Muscle layer of colon (tissue), 2 donors: ENCODE results near the gene NSRP1.

ENCODE experiments used
- H3K27ac ChIP-seq: one replicate; pipeline ENCODE4 v1.7.0; 2013; ENCODE audit warnings: low read depth, mild to moderate bottlenecking, low read length, moderate library complexity
- H3K27me3 ChIP-seq, 2 donors: one replicate each; pipeline ENCODE4 v1.7.0; 2013; ENCODE audit warnings: low read length in 2 of 2, mild to moderate bottlenecking in 2 of 2; ENCODE audit not compliant: insufficient read depth in 2 of 2, control insufficient read depth in 1 of 2
- H3K36me3 ChIP-seq: one replicate; pipeline ENCODE4 v1.7.0; 2013; ENCODE audit warnings: mild to moderate bottlenecking, low read length; ENCODE audit not compliant: insufficient read depth
- H3K4me1 ChIP-seq: one replicate; pipeline ENCODE4 v1.7.0; 2013; ENCODE audit warnings: mild to moderate bottlenecking, low read length; ENCODE audit not compliant: insufficient read depth
- H3K4me3 ChIP-seq, 2 donors: one replicate each; pipeline ENCODE4 v1.7.0; 2013; ENCODE audit warnings: low read length in 2 of 2, low read depth in 1 of 2, mild to moderate bottlenecking in 1 of 2, moderate library complexity in 1 of 2
- H3K9ac ChIP-seq: one replicate; pipeline ENCODE4 v1.7.0; 2013; ENCODE audit warnings: low read length
- H3K9me3 ChIP-seq: one replicate; pipeline ENCODE4 v1.7.0; 2013; ENCODE audit warnings: mild to moderate bottlenecking, low read length
- donor health status: abdominal sarcoma.
- donor health status: Adenocarcinoma of cecum.

The NSRP1 gene

DNA sequence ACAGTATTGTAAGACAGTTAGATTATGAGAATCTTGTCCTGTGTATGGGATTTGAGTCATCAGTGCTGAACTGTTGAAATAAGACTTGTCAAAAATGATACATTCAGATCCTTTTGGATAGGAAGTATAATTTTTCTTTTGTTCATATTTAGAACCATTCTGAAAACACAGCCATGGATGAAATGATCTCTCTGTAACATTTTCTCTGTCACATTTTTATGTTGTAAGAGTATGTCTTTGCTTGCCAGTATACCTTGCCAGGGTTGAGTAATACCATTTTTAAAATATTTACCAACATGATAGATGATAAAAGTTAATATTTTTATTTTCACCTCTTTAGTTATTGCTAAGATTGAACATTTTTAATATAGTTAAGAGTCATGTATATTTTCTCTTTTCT lies 45.0 kb downstream of the NSRP1 start:
- Histone ChIP-seq H3K27me3 (no peaks in the 10 kb centered on the region), H3K4me1 (no peaks in the 10 kb centered on the region), H3K9ac (no peak overlapping the region), H3K4me3 (no peak overlapping the region), H3K27ac (no peak overlapping the region), H3K9me3 (peaks cover 9% of the 10 kb centered on the region), H3K36me3 (peaks cover 11% of the 10 kb centered on the region)

DNA sequence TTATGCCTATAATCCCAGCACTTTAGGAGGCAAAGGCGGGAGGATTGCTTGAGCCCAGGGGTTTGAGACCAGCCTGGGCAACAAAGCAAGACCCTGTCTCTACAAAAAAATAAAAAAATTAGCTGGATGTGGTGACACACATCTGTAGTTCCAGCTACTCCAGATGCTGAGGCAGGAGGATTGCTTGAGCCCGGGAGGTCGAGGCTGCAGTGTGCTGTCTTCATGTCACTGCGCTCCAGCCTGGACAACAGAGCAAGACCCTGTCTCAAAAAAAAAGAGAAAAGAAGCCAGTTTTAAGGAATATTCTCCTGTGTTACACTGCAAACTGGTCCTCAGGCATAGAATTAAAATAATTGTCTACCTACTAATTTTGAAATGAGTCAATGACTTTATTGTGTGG lies 47.9 kb downstream of the NSRP1 start:
- no peaks in the 10 kb centered on the region for H3K27me3 ChIP-seq
- no peaks in the 10 kb centered on the region for H3K9me3 ChIP-seq
- no peak overlapping the region for H3K9ac ChIP-seq
- no peaks in the 10 kb centered on the region for H3K4me1 ChIP-seq
- H3K27ac ChIP-seq: no peak overlapping the region
- H3K4me3 ChIP-seq: no peak overlapping the region
- H3K36me3 ChIP-seq: peaks cover 7% of the 10 kb centered on the region

DNA sequence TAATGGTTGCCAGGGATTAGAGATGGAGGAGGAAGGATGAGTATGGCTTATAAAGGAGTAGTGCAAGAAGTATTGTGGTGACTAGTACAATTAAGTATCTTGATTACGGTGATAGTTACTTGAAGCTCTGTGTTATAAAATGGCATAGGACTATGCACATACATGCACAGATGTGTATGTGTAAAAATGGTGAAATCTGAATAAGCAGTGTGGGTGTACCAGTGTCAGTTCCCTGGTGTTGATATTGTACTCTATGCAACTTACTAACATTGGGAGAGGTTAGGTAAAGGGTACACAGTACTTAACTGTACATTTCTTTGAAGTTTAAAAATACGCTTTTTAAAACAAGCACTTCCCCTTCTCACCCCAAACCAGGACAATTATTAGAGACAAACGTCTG lies 48.5 kb downstream of the NSRP1 start:
- Histone ChIP-seq H3K4me1 (no peaks in the 10 kb centered on the region), H3K4me3 (no peak overlapping the region), H3K36me3 (peaks cover 7% of the 10 kb centered on the region), H3K9ac (no peak overlapping the region), H3K27ac (no peak overlapping the region), H3K27me3 (no peaks in the 10 kb centered on the region), H3K9me3 (no peaks in the 10 kb centered on the region)

DNA sequence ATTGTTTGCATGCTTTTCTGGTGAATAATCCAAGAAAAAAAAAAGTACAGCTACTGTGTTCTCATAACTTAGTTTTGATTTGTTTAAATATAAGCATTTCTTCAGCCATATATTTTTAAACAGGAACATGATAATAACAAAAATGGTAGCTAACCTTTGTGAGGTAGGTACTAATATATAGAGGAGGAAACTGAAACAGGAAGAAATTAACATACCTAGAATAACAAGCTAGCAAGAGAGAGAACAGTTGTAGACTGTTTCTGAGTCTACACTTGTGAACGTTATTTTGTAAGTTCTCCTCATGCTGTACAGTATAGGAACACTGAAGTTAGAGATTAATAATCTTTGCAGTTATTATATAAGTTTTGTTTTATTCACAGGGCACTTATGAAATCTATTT lies 49.3 kb downstream of the NSRP1 start:
- Histone ChIP-seq H3K4me3 (no peak overlapping the region), H3K27me3 (no peaks in the 10 kb centered on the region), H3K27ac (no peak overlapping the region), H3K36me3 (peaks cover 7% of the 10 kb centered on the region), H3K4me1 (no peaks in the 10 kb centered on the region), H3K9me3 (no peaks in the 10 kb centered on the region), H3K9ac (no peak overlapping the region)

DNA sequence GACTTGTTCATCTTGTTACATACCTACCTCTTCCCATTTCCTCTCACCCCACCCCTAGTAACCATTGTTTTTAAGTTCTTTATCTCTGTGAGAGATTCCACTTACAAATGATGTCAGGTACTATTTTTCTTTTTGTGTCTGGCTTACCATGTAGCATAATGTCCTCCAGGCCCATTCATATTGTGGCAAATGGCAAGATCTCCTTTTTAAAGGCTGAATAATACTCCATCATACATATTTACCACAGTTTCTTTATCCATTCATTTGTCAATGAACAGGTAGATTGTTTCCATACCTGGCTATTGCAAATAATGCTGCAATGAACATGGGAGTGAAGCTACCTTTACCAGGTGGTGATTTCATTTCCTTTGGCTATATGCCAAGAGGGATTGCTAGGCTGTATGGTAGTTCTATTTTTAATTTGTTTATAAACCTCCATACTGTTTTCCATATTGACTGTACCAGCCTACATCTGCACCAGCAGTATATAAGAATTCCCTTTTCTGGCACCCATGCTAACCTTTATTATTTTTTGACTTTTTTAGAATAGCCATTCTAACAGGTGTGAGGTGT lies 53.9 kb downstream of the NSRP1 start:
- H3K36me3 ChIP-seq: no peaks in the 10 kb centered on the region
- H3K27ac ChIP-seq: no peak overlapping the region
- no peak overlapping the region for H3K4me3 ChIP-seq
- no peaks in the 10 kb centered on the region for H3K27me3 ChIP-seq
- H3K9ac ChIP-seq: no peak overlapping the region
- H3K4me1 ChIP-seq: no peaks in the 10 kb centered on the region
- H3K9me3 ChIP-seq: no peaks in the 10 kb centered on the region

DNA sequence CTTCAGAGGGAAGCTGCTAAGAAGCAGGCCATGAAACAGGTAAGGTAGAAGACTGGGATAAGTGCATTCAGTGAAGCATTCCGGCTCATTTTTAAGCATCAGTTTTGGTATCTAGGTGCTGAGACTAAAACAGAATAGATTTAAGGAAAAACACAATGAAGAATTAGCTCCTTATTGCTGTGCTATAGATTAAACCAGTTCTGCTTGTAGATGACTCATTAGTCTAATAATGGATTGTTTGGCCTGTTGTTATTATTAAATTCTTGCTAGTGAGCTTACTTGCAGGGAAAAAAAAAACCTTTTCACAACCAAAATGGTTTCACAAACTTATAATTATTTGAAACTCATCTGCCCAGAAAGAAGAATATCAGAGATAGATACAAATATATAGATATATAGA lies 55.9 kb downstream of the NSRP1 start:
- H3K27me3 ChIP-seq: no peaks in the 10 kb centered on the region
- no peaks in the 10 kb centered on the region for H3K9me3 ChIP-seq
- peaks cover 5% of the 10 kb centered on the region for H3K36me3 ChIP-seq
- H3K9ac ChIP-seq: no peak overlapping the region
- no peaks in the 10 kb centered on the region for H3K4me1 ChIP-seq
- no peak overlapping the region for H3K4me3 ChIP-seq
- H3K27ac ChIP-seq: no peak overlapping the region

DNA sequence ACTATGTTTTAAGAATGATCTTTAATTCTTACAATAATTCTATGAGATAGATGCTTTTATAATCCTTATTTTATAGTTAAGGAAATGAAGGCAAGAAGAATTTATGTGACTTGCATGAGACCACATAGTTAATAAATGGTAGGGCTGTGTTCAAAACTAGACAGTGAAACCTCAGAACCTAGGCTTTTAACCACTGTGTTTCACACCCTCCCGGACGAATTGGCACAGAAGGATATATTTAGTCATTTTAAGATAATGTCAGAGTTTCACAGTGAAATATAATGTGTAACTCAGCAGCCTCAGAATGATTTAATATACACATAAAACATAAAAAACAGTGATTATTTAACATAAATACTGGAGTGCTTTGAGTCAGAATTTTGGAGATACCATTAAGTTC lies 57.0 kb downstream of the NSRP1 start:
- Histone ChIP-seq H3K4me1 (no peaks in the 10 kb centered on the region), H3K27ac (no peak overlapping the region), H3K9me3 (no peaks in the 10 kb centered on the region), H3K4me3 (no peak overlapping the region), H3K36me3 (peaks cover 5% of the 10 kb centered on the region), H3K9ac (no peak overlapping the region), H3K27me3 (no peaks in the 10 kb centered on the region)

DNA sequence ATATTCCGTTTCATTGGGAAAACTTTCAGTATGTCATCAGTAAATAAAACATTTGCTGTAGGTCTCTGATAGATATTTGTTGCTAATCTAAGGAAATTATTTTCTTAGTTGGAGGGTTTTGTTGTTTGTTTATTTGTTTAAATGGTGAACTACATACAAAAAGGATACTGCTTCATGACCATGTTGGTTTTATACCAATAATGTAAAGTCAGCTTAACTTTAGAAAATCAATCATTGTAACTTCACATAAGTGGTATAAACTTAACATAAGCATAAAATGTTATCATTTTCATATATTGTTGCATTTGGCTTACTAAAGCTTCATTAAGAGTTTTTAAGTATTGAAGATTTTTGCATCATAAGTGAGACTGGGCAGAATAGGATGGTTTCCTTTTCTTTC lies 57.9 kb downstream of the NSRP1 start:
- Histone ChIP-seq H3K36me3 (peaks cover 10% of the 10 kb centered on the region), H3K27me3 (no peaks in the 10 kb centered on the region)

DNA sequence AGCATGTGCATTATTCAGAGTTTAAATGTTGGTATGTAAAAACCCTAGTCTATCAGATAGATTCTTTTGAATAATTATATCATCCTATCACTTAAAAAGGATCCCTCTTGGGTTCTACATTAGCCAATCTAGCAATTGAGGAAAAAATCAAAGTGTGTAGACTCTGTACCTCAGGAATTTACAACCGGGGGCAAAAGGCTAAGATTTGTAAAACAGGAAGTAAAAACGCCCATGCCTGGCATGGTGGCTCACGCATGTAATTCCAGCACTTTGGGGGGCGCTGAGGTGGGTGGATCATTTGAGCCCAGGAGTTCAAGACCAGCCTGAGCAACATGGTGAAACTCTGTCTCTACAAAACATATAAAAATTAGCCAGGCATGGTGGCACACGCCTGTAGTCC lies 60.2 kb downstream of the NSRP1 start:
- H3K36me3 ChIP-seq: peaks cover 15% of the 10 kb centered on the region
- no peak overlapping the region for H3K9ac ChIP-seq
- no peaks in the 10 kb centered on the region for H3K9me3 ChIP-seq
- H3K27ac ChIP-seq: no peak overlapping the region
- no peaks in the 10 kb centered on the region for H3K4me1 ChIP-seq
- H3K4me3 ChIP-seq: no peak overlapping the region
- no peaks in the 10 kb centered on the region for H3K27me3 ChIP-seq

More for the DNA sequence above, 57.9 kb downstream of the NSRP1 start:
- no peak overlapping the region for H3K4me3 ChIP-seq
- H3K9me3 ChIP-seq: no peaks in the 10 kb centered on the region
- no peak overlapping the region for H3K27ac ChIP-seq
- H3K9ac ChIP-seq: no peak overlapping the region
- H3K4me1 ChIP-seq: no peaks in the 10 kb centered on the region

DNA sequence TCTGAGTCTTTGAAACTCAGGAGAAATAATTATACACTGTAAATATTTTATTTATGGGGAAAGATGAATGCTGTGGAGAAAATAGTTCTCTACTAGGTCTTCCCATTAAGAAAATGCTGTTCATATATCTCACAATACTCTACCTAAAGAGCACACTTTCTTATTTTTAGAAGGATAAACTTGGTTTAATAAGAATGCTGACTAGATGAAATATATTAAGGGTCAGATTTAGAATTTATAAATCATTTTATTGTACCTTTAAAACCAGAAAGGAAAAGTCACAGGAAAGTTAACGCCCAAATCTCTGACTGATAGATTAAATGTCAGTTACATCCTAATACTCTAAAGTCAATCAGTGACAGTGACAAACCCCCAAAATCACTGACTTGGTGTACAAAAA lies 70.1 kb downstream of the NSRP1 start:
- no peaks in the 10 kb centered on the region for H3K27me3 ChIP-seq
- H3K36me3 ChIP-seq: peaks cover 18% of the 10 kb centered on the region
- H3K4me1 ChIP-seq: no peaks in the 10 kb centered on the region
- no peak overlapping the region for H3K9ac ChIP-seq
- H3K27ac ChIP-seq: no peak overlapping the region
- H3K9me3 ChIP-seq: no peaks in the 10 kb centered on the region
- no peak overlapping the region for H3K4me3 ChIP-seq

DNA sequence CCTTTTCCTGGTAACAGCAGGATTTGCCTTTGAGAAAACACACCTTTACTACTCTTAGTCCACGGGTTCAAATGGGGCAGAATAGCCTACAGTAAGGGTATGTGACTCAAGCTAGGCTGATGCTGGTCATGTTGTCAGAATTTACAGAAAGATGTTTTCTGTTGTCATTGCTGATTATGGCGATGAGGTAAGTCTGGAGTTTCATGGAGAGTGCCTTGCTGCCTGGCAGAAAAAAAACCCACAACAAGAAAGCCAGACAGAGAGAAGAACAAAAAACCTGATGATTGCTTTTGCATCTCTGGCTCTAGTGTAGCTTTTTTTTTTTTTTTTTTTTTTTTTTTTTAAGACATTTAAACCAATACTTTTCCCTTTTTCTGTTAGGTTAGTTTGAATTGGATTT lies 71.0 kb downstream of the NSRP1 start:
- Histone ChIP-seq H3K36me3 (peaks cover 18% of the 10 kb centered on the region), H3K9ac (no peak overlapping the region), H3K27ac (no peak overlapping the region), H3K9me3 (no peaks in the 10 kb centered on the region), H3K4me3 (no peak overlapping the region), H3K4me1 (no peaks in the 10 kb centered on the region), H3K27me3 (no peaks in the 10 kb centered on the region)

DNA sequence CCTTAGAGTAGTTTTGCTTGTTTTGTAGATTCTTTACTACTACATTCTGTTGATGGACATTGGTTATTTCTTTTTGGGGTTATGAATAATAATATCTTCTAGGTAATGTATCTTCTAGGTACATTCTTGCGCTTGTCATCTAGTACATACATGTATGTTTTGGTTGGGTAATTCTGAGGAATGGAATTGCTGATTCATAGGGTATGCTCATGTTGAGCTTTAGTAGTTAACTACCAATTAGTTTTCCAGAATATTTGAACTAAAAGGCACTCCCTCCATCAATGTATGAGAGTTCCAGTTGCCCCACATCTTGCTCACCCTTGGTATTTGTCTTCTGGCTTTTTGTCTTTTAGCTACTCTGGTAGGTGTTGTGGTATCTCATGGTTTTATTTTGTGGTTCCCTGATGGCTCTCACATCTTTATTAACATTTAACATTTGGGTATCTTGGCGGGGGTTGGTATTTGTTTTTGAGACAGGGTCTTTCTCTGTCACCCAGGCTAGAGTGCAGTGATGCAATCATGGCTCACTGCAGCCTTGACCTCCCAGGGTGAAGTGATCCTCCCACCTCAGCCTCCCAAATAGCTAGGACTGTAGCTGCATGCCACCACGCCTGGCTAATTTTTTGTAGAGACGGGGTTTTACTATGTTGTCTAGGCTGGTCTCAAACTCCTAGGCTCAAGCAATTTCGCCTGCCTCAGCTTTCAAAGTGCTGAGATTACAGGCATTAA lies 71.8 kb downstream of the NSRP1 start:
- no peak overlapping the region for H3K27ac ChIP-seq
- H3K36me3 ChIP-seq: peaks cover 18% of the 10 kb centered on the region
- H3K4me1 ChIP-seq: no peaks in the 10 kb centered on the region
- H3K27me3 ChIP-seq: no peaks in the 10 kb centered on the region
- H3K9me3 ChIP-seq: no peaks in the 10 kb centered on the region
- no peak overlapping the region for H3K9ac ChIP-seq
- H3K4me3 ChIP-seq: no peak overlapping the region
